ENCODE results near the gene PDE2A. TPM values are rescaled to one million over a fixed set of nuclear protein-coding genes. Genes with fewer than 3 reads are reported as not detected.

PDE2A gene
- total RNA-seq, 1 donor from 2014 or later, result 1.4 TPM

- H3K36me3 Mint-ChIP-seq (ENCODE audit: low read depth), result peaks cover 45% of the 10 kb centered on the region
- POLR2A ChIA-PET, result interaction anchor here (0.5 kb wide), 1 partner anchor 16 kb away, joined by 3 read pairs; no protein-coding TSS in a partner anchor
Observed at GRCh38 chr11:72718101-72718501, 43.9 kb upstream of the PDE2A start.

GRCh38 chr11:72716788-72717435 is 42.7 kb upstream of the PDE2A start:
- intact Hi-C loops (cut with micrococcal nuclease), result no loop called here
- no peak overlapping the region for H3K4me3 Mint-ChIP-seq
- no peaks in the 10 kb centered on the region for H3K9me3 Mint-ChIP-seq
- TF ChIP-seq CTCF (IDR thresholded peaks at IDR 0.05), result no peak
- H3K27ac Mint-ChIP-seq, result no peak overlapping the region
- ChIA-PET POLR2A (no interaction called here), CTCF (interaction anchor here (1.4 kb wide), 1 partner anchor 9 kb away, joined by 6 read pairs; no protein-coding TSS in a partner anchor)
- H3K4me1 Mint-ChIP-seq, result peaks cover 58% of the 10 kb centered on the region
- no peaks in the 10 kb centered on the region for H3K27me3 Mint-ChIP-seq
- H3K36me3 Mint-ChIP-seq (ENCODE audit: low read depth), result peaks cover 48% of the 10 kb centered on the region
- DNase-seq (no peak), ATAC-seq (ENCODE audit: low read depth) (no peak)

More at GRCh38 chr11:72718101-72718501, 43.9 kb upstream of the PDE2A start:
- H3K27me3 Mint-ChIP-seq, result no peaks in the 10 kb centered on the region
- no peaks in the 10 kb centered on the region for H3K9me3 Mint-ChIP-seq
- H3K4me3 Mint-ChIP-seq, result no peak overlapping the region
- H3K27ac Mint-ChIP-seq, result peak overlapping the region; percentile 94
- no peak for TF ChIP-seq CTCF (IDR thresholded peaks at IDR 0.05)
- intact Hi-C loops (cut with micrococcal nuclease), result no loop called here
- no peak for ATAC-seq (ENCODE audit: low read depth)
- CTCF ChIA-PET, result no interaction called here
- no peak for DNase-seq
- H3K4me1 Mint-ChIP-seq, result peaks cover 67% of the 10 kb centered on the region

GRCh38 chr11:72716290-72716689 is 42.1 kb upstream of the PDE2A start:
- H3K4me3 Mint-ChIP-seq, result no peak overlapping the region
- H3K27ac Mint-ChIP-seq, result no peak overlapping the region

GRCh38 chr11:72712841-72713240 is 38.6 kb upstream of the PDE2A start:
- ATAC-seq (ENCODE audit: low read depth) (no peak), DNase-seq (no peak)
- Mint-ChIP-seq H3K36me3 (ENCODE audit: low read depth) (peaks cover 66% of the 10 kb centered on the region), H3K27ac (no peak overlapping the region), H3K27me3 (no peaks in the 10 kb centered on the region), H3K4me1 (peaks cover 19% of the 10 kb centered on the region), H3K9me3 (no peaks in the 10 kb centered on the region), H3K4me3 (no peak overlapping the region)
- intact Hi-C loops (cut with micrococcal nuclease), result no loop called here
- no peak for TF ChIP-seq CTCF (IDR thresholded peaks at IDR 0.05)
- ChIA-PET POLR2A (interaction anchor here (0.6 kb wide), 1 partner anchor 485 kb away, joined by 7 read pairs; no protein-coding TSS in a partner anchor), CTCF (no interaction called here)

More at GRCh38 chr11:72716290-72716689, 42.1 kb upstream of the PDE2A start:
- H3K36me3 Mint-ChIP-seq (ENCODE audit: low read depth), result peaks cover 45% of the 10 kb centered on the region
- peaks cover 52% of the 10 kb centered on the region for H3K4me1 Mint-ChIP-seq
- ATAC-seq (ENCODE audit: low read depth), result no peak
- ChIA-PET CTCF (interaction anchor here (1.4 kb wide), 1 partner anchor 9 kb away, joined by 6 read pairs; no protein-coding TSS in a partner anchor), POLR2A (no interaction called here)
- H3K9me3 Mint-ChIP-seq, result no peaks in the 10 kb centered on the region
- intact Hi-C loops (cut with micrococcal nuclease), result no loop called here
- no peaks in the 10 kb centered on the region for H3K27me3 Mint-ChIP-seq
- DNase-seq, result no peak
- no peak for TF ChIP-seq CTCF (IDR thresholded peaks at IDR 0.05)

GRCh38 chr11:72712168-72712751 is 38.0 kb upstream of the PDE2A start:
- H3K4me3 Mint-ChIP-seq, result no peak overlapping the region
- DNase-seq, result no peak
- no peak for TF ChIP-seq CTCF (IDR thresholded peaks at IDR 0.05)
- POLR2A ChIA-PET, result interaction anchor here (0.7 kb wide), 1 partner anchor 75 kb away, joined by 5 read pairs; no protein-coding TSS in a partner anchor
- H3K36me3 Mint-ChIP-seq (ENCODE audit: low read depth), result peaks cover 68% of the 10 kb centered on the region
- intact Hi-C loops (cut with micrococcal nuclease), result no loop called here
- ATAC-seq (ENCODE audit: low read depth), result no peak
- CTCF ChIA-PET, result no interaction called here
- H3K9me3 Mint-ChIP-seq, result no peaks in the 10 kb centered on the region
- H3K27ac Mint-ChIP-seq, result no peak overlapping the region
- H3K4me1 Mint-ChIP-seq, result peaks cover 15% of the 10 kb centered on the region
- H3K27me3 Mint-ChIP-seq, result no peaks in the 10 kb centered on the region
